ENCODE results near the gene EGFL7.

The EGFL7 gene

GRCh38 chr9:136657974-136658848, 4.5 kb upstream of the EGFL7 start:
- in situ Hi-C loops (cut with MboI; ENCODE audit: low sequenced_read_pairs) = no loop called here

GRCh38 chr9:136658849-136659535, 3.7 kb upstream of the EGFL7 start:
- in situ Hi-C loops (cut with MboI; ENCODE audit: low sequenced_read_pairs) = no loop called here

GRCh38 chr9:136659861-136660784, 2.6 kb upstream of the EGFL7 start:
- in situ Hi-C loops (cut with MboI; ENCODE audit: low sequenced_read_pairs) = no loop called here

- in situ Hi-C loops (cut with MboI; ENCODE audit: low sequenced_read_pairs) = no loop called here
Observed at GRCh38 chr9:136660971-136661550, 1.7 kb upstream of the EGFL7 start.

GRCh38 chr9:136661641-136662325, 933 bp upstream of the EGFL7 start:
- in situ Hi-C loops (cut with MboI; ENCODE audit: low sequenced_read_pairs) = no loop called here

- in situ Hi-C loops (cut with MboI; ENCODE audit: low sequenced_read_pairs) = no loop called here
Observed at GRCh38 chr9:136662326-136662655, 425 bp upstream of the EGFL7 start.

GRCh38 chr9:136664000-136664915, 1.5 kb downstream of the EGFL7 start:
- in situ Hi-C loops (cut with MboI; ENCODE audit: low sequenced_read_pairs) = no loop called here

- in situ Hi-C loops (cut with MboI; ENCODE audit: low sequenced_read_pairs) = no loop called here
Observed at GRCh38 chr9:136665111-136665703, 2.5 kb downstream of the EGFL7 start.

GRCh38 chr9:136665704-136666371, 3.1 kb downstream of the EGFL7 start:
- in situ Hi-C loops (cut with MboI; ENCODE audit: low sequenced_read_pairs) = no loop called here

- in situ Hi-C loops (cut with MboI; ENCODE audit: low sequenced_read_pairs) = no loop called here
Observed at GRCh38 chr9:136666372-136667213, 3.9 kb downstream of the EGFL7 start.

GRCh38 chr9:136667214-136667939, 4.7 kb downstream of the EGFL7 start:
- in situ Hi-C loops (cut with MboI; ENCODE audit: low sequenced_read_pairs) = no loop called here

GRCh38 chr9:136667940-136668760, 5.4 kb downstream of the EGFL7 start:
- in situ Hi-C loops (cut with MboI; ENCODE audit: low sequenced_read_pairs) = no loop called here

- in situ Hi-C loops (cut with MboI; ENCODE audit: low sequenced_read_pairs) = no loop called here
Observed at GRCh38 chr9:136668983-136669790, 6.5 kb downstream of the EGFL7 start.

- in situ Hi-C loops (cut with MboI; ENCODE audit: low sequenced_read_pairs) = no loop called here
Observed at GRCh38 chr9:136669791-136670464, 7.2 kb downstream of the EGFL7 start.

Measured in HL-60/S4 treated with phorbol 12-myristate 13-acetate at 8.2 ng/mL for 4 days and 3 days (cell line).